HFF-Myc (cell line): ENCODE results near the gene FBN2.

Source experiments
- DNase-seq: peaks from one replicate; pipeline ENCODE4 v3.0.0-alpha.2; 2011; ENCODE audit warnings: low read depth; ENCODE audit errors: extremely low read depth
- H3K4me3 ChIP-seq: replicated peaks from 2 replicates; pipeline ENCODE4 v1.5.1; 2011; ENCODE audit warnings: low read depth, mild to moderate bottlenecking, control low read depth, low read length
- CTCF ChIP-seq: IDR thresholded peaks from 2 replicates; pipeline ENCODE4 v1.5.1; 2012; ENCODE audit warnings: mild to moderate bottlenecking, low read depth, low read length, control low read depth; ENCODE audit errors: missing control alignments

The FBN2 gene

GRCh38 chr5:128300181-128300580 is 237.9 kb downstream of the FBN2 start:
- TF ChIP-seq CTCF, result no peak
- DNase-seq, result no peak
- no peak overlapping the region for H3K4me3 ChIP-seq

GRCh38 chr5:128290152-128290858 is 247.7 kb downstream of the FBN2 start:
- no peak for TF ChIP-seq CTCF
- no peak overlapping the region for H3K4me3 ChIP-seq
- DNase-seq, result no peak

DNA sequence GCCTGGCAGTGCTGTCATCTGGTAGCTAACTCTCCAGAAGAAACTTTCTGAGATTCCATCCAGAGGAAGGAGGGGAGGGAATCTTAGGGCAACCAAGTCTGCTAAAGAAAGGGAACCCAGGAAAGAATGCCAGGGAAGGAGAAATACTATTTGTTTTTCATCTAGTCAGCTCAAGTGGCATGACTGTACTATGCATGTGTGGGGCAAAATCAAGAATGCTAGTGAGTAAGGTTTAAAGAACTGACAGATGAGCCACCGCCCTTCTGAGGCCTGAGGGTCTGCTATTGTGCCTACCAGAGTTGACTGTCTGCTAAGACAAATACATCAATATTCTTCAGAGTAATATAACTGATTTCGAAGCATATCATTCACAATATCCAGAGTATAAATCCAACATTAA is 250.3 kb downstream of the FBN2 start:
- no peak for TF ChIP-seq CTCF
- DNase-seq, result no peak
- H3K4me3 ChIP-seq, result no peak overlapping the region

- TF ChIP-seq CTCF, result no peak
- H3K4me3 ChIP-seq, result no peak overlapping the region
- DNase-seq, result no peak
Observed at GRCh38 chr5:128284236-128284635, 253.8 kb downstream of the FBN2 start.

DNA sequence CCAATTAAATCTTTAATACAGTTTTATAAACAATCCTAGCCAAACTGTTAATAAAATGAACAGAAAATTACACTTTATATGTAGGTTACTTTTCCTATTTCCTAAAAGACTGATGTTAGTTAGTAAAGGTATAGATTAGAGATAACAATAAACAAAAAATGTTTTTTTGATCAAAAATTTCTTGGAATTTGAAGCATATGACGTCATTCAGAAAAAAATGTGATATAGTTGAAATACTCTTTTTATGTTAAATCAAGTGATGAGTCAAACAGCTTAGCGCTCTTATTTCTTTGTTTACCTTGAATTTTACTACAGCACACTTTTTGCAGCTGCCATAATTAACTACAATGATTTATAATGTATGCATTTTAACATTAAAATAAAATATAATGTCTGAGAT is 258.7 kb downstream of the FBN2 start:
- DNase-seq, result no peak
- TF ChIP-seq CTCF, result no peak
- H3K4me3 ChIP-seq, result no peak overlapping the region

DNA sequence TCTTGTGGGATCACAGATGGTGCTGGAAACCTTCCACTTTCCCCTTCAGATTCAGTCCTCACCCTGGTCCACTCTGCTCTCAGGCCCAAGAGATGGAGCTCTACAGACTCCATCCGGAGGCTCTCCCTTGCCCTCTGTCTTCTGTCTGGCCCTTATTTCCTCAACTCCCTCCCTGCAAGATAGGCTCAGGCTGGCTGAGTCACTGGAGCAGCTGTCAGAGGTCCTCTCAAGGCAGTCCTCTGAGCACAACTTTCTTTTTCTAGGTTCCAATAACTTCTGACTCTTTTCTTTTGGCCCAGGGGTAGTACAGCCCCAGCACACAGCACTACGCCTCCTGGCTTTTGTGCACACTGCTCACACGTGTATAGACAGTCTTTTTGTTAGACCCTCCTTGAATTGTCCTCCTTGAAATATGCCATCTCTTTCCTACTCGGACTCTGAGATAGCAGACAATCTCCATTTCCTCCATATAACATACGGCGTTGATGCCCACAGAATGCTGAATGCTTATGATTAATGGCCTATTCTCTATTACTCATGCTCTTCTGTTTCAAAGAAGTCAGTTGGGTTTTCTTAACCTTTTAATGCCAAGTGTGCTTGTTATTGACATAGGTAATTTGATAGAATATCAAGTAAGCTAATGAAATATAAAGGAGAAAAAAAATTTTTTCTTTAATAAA is 261.4 kb downstream of the FBN2 start:
- TF ChIP-seq CTCF, result no peak
- H3K4me3 ChIP-seq, result no peak overlapping the region
- DNase-seq, result no peak
